ENCODE results near the gene CYP26B1. TPM values are rescaled to one million over a fixed set of nuclear protein-coding genes. Genes with fewer than 3 reads are reported as not detected.

Gene CYP26B1
- total RNA-seq, 6 experiments from 2014 or later, result 0.81 to 4.0 (median 1.8) TPM

GRCh38 chr2:72141881-72142451, 5.7 kb downstream of the CYP26B1 start:
- 77% methylated on average over 7 of the region's 13 CpGs for WGBS (ENCODE audit: insufficient coverage, low coverage, low lambda C conversion rate, missing lambda C conversion rate)
- Histone ChIP-seq H3K36me3 (no peaks in the 10 kb centered on the region), H3K27ac (no peak overlapping the region), H3K4me1 (peaks cover 0 to 46% (median 11%) of the 10 kb centered on the region in 4 donors), H3K27me3 (peaks cover 0 to 34% of the 10 kb centered on the region in 2 donors), H3K4me3 (no peak overlapping the region), H3K9me3 (no peaks in the 10 kb centered on the region)
- TF ChIP-seq, protein P1, sequence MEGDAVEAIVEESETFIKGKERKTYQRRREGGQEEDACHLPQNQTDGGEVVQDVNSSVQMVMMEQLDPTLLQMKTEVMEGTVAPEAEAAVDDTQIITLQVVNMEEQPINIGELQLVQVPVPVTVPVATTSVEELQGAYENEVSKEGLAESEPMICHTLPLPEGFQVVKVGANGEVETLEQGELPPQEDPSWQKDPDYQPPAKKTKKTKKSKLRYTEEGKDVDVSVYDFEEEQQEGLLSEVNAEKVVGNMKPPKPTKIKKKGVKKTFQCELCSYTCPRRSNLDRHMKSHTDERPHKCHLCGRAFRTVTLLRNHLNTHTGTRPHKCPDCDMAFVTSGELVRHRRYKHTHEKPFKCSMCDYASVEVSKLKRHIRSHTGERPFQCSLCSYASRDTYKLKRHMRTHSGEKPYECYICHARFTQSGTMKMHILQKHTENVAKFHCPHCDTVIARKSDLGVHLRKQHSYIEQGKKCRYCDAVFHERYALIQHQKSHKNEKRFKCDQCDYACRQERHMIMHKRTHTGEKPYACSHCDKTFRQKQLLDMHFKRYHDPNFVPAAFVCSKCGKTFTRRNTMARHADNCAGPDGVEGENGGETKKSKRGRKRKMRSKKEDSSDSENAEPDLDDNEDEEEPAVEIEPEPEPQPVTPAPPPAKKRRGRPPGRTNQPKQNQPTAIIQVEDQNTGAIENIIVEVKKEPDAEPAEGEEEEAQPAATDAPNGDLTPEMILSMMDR (IDR thresholded peaks at IDR 0.05), result no peak
- TF ChIP-seq POLR2A (IDR thresholded peaks at IDR 0.05), result no peak
- intact Hi-C loops (cut with DNase I), result loop anchor here in 1 of 2 donors (10.0 kb wide), 1 partner anchor 327 kb away; no protein-coding TSS in a partner anchor
- no peak for ATAC-seq
- peak in 2 of 3 donors; percentile 35 to 44 for DNase-seq

GRCh38 chr2:72141032-72141645, 6.5 kb downstream of the CYP26B1 start:
- Histone ChIP-seq H3K27me3 (peaks cover 0 to 27% of the 10 kb centered on the region in 2 donors), H3K36me3 (no peaks in the 10 kb centered on the region), H3K4me3 (no peak overlapping the region), H3K27ac (no peak overlapping the region), H3K4me1 (peaks cover 0 to 44% (median 11%) of the 10 kb centered on the region in 4 donors), H3K9me3 (no peaks in the 10 kb centered on the region)
- TF ChIP-seq, protein P1 (IDR thresholded peaks at IDR 0.05), result no peak
- no peak for TF ChIP-seq POLR2A (IDR thresholded peaks at IDR 0.05)
- no CpG with 5 or more reads among the region's 5 CpGs for WGBS (ENCODE audit: insufficient coverage, low coverage, low lambda C conversion rate, missing lambda C conversion rate)
- intact Hi-C loops (cut with DNase I), result loop anchor here in 1 of 2 donors (10.0 kb wide), 1 partner anchor 326 kb away; no protein-coding TSS in a partner anchor
- DNase-seq (peak in 2 of 3 donors; percentile 42 to 50), ATAC-seq (no peak)

- no peak for ATAC-seq
- DNase-seq, result peak in 1 of 3 donors; percentile 44
- WGBS (ENCODE audit: insufficient coverage, low coverage, low lambda C conversion rate, missing lambda C conversion rate), result no CpG with 5 or more reads among the region's 4 CpGs
- Histone ChIP-seq H3K27ac (no peak overlapping the region), H3K27me3 (peaks cover 0 to 22% of the 10 kb centered on the region in 2 donors), H3K4me1 (peaks cover 0 to 42% (median 11%) of the 10 kb centered on the region in 4 donors), H3K9me3 (no peaks in the 10 kb centered on the region), H3K4me3 (no peak overlapping the region), H3K36me3 (no peaks in the 10 kb centered on the region)
- no peak for TF ChIP-seq POLR2A (IDR thresholded peaks at IDR 0.05)
- TF ChIP-seq, protein P1 (IDR thresholded peaks at IDR 0.05), result no peak
- intact Hi-C loops (cut with DNase I), result loop anchor here in 1 of 2 donors (10.0 kb wide), 1 partner anchor 326 kb away; no protein-coding TSS in a partner anchor
Measured at GRCh38 chr2:72140621-72140960, 7.1 kb downstream of the CYP26B1 start.

DNA sequence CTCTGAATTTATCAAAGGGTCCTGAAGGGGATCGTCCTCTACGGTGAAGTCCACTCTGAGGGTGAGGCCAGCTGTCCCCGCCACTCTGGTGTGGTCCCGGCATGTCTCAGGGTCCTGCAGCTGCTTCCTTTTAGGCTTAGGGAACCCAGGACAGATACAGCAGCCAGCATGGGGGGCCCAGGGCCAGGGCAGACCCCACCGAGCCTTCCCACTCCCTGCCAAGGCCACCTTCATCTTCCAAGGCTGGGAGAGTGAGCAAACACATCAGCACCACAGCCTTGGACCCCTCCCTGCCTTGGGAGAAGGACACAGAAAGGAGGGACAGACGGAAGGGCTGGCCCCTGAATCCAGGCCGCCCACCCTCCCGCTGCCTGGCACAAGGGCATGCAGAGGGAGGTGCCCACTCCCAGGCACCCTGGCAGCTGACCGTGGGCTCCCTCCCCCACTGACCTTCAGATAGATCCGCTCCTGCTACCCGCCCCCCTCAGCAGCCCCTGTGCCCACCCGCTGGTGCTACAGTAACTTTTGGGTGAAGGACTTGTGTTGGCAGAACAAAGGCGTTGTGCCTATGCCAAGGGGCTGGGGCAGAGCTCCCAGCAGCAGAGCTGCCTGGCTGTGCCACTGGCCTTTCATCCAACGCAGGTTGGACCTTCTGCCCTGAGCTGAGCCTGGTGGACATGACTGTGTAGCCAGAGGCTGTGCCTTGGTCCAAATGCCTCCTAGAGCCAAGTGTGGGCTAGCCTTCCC, 7.6 kb downstream of the CYP26B1 start:
- Histone ChIP-seq H3K27me3 (peaks cover 0 to 16% of the 10 kb centered on the region in 2 donors), H3K4me3 (no peak overlapping the region), H3K9me3 (no peaks in the 10 kb centered on the region), H3K36me3 (no peaks in the 10 kb centered on the region), H3K4me1 (peaks cover 0 to 39% (median 8%) of the 10 kb centered on the region in 4 donors), H3K27ac (no peak overlapping the region)
- intact Hi-C loops (cut with DNase I), result loop anchor here in 1 of 2 donors (10.0 kb wide), 1 partner anchor 325 kb away; no protein-coding TSS in a partner anchor
- WGBS (ENCODE audit: insufficient coverage, low coverage, low lambda C conversion rate, missing lambda C conversion rate), result no CpG with 5 or more reads among the region's 14 CpGs
- ATAC-seq, result no peak
- no peak for TF ChIP-seq POLR2A (IDR thresholded peaks at IDR 0.05)
- TF ChIP-seq, protein P1 (IDR thresholded peaks at IDR 0.05), result no peak
- DNase-seq, result peak; percentile 14 to 51 (median 45)
